LHCN-M2 (cell line): ENCODE data around the gene LRRC37B. TPM values are rescaled to one million over a fixed set of nuclear protein-coding genes. Genes with fewer than 3 reads are reported as not detected.
"Not testable (repeated sequence)": the region's sequence is repeated elsewhere in the genome, so short reads cannot be mapped to it uniquely, and the experiment has no call there.

Source experiments
- DNase-seq: peaks from one replicate; pipeline ENCODE4 v3.0.0-alpha.2; 2012; ENCODE audit warnings: low read depth
- total RNA-seq: library from RNA; depleted of rRNA; stranded (reverse); fragments of >200 nt; gene quantifications from 2 replicates; pipeline ENCODE4 v1.2.3, GENCODE V29; 2014; rRNA removed

LRRC37B gene
- total RNA-seq, 1 experiment from 2014 or later = 8.0 TPM

- DNase-seq = not testable (repeated sequence)
Observed at GRCh38 chr17:32086833-32087232, 79.7 kb downstream of the LRRC37B start.

- not testable (repeated sequence) for DNase-seq
Observed at GRCh38 chr17:32092062-32092461, 84.9 kb downstream of the LRRC37B start.

GRCh38 chr17:32099686-32100085, 92.5 kb downstream of the LRRC37B start:
- DNase-seq = no peak

- not testable (repeated sequence) for DNase-seq
Observed at GRCh38 chr17:32100323-32100722, 93.1 kb downstream of the LRRC37B start.

GRCh38 chr17:32100971-32101631, 93.9 kb downstream of the LRRC37B start:
- no peak for DNase-seq

- no peak for DNase-seq
Observed at GRCh38 chr17:32102172-32102571, 95.0 kb downstream of the LRRC37B start.

- no peak for DNase-seq
Observed at GRCh38 chr17:32102646-32103186, 95.5 kb downstream of the LRRC37B start.

Other genes with a start within 250 kb of the LRRC37B start
- gene COPRS, start 148.1 kb upstream of the LRRC37B start, total RNA-seq = 118 and 131 TPM in 2 replicates
- gene UTP6, start 105.7 kb upstream of the LRRC37B start, total RNA-seq = 41.7 and 42.4 TPM in 2 replicates
- gene SUZ12, start 70.4 kb upstream of the LRRC37B start, total RNA-seq = 15.7 and 19.3 TPM in 2 replicates
- 25.9 and 28.5 TPM in 2 replicates for gene RHOT1, start 135.1 kb downstream of the LRRC37B start, total RNA-seq